Renal pelvis (tissue), 4 donors: ENCODE results near the gene ATIC. TPM values are rescaled to one million over a fixed set of nuclear protein-coding genes. Genes with fewer than 3 reads are reported as not detected.

ENCODE experiments used
- DNase-seq: peaks from one replicate; pipeline ENCODE4 v3.0.0-alpha.2; 2013
- polyA plus RNA-seq, 3 donors: library from polyadenylated mRNA; unstranded; fragments of 120-200 nt; gene quantifications; one replicate each; pipeline ENCODE4 v1.2.1, GENCODE V29; 2013; ENCODE audit not compliant: insufficient read length in 3 of 3

ATIC gene
- polyA plus RNA-seq, 3 donors: 110 to 134 (median 133) TPM

- DNase-seq: no peak
These were observed 80.9 kb downstream of the ATIC start for GRCh38 chr2:215392687-215393270.

GRCh38 chr2:215394102-215394805, 82.4 kb downstream of the ATIC start:
- DNase-seq: no peak

- no peak for DNase-seq
These were observed 84.0 kb downstream of the ATIC start for GRCh38 chr2:215395687-215396460.

- DNase-seq: no peak
These were observed 84.9 kb downstream of the ATIC start for GRCh38 chr2:215396595-215397313.

GRCh38 chr2:215397632-215398341, 85.9 kb downstream of the ATIC start:
- DNase-seq: no peak

- no peak for DNase-seq
These were observed 87.3 kb downstream of the ATIC start for GRCh38 chr2:215399067-215399716.

Other genes starting within 250 kb of the ATIC start
- under 1 TPM; 0.23 to 0.32 (median 0.28) TPM for gene ABCA12, start 173.4 kb upstream of the ATIC start, polyA plus RNA-seq
- gene FN1, start 124.0 kb downstream of the ATIC start, polyA plus RNA-seq: 100 to 1,000 TPM; 399 to 514 (median 427) TPM